ENCODE results near the gene ERFE.

The ERFE gene

GRCh38 chr2:238135601-238136150, 23.1 kb upstream of the ERFE start:
- H4K20me1 ChIP-seq (ENCODE audit: insufficient read depth, low read length), result no peaks in the 10 kb centered on the region
- no peaks in the 10 kb centered on the region for H3K4me1 ChIP-seq (ENCODE audit: low read length)
- DNase-seq, result no peak
- no peaks in the 10 kb centered on the region for H3K79me2 ChIP-seq (ENCODE audit: low read length)
- no peak overlapping the region for H3K9ac ChIP-seq (ENCODE audit: low read length)
- no peaks in the 10 kb centered on the region; the same call in 1 of the 2 replicates for H3K27me3 ChIP-seq (replicated peaks; ENCODE audit: insufficient read depth, low read length)
- H3K9me3 ChIP-seq (replicated peaks; ENCODE audit: insufficient read depth, low read length), result no peaks in the 10 kb centered on the region
- no peak for TF ChIP-seq EZH2 (optimal IDR thresholded peaks at IDR 0.05; ENCODE audit: low read depth, low read length)
- no peak for TF ChIP-seq EZH2phosphoT487 (IDR thresholded peaks at IDR 0.05; ENCODE audit: low read length)
- no peak for TF ChIP-seq CTCF (IDR thresholded peaks at IDR 0.05; ENCODE audit: low read length)
- H3K36me3 ChIP-seq (replicated peaks; ENCODE audit: insufficient read depth, low read length), result no peaks in the 10 kb centered on the region
- H3F3A ChIP-seq (ENCODE audit: insufficient read depth, low read length), result no peaks in the 10 kb centered on the region
- H3K4me2 ChIP-seq (ENCODE audit: low read depth, low read length), result no peak overlapping the region
- no peak overlapping the region for H3K27ac ChIP-seq (ENCODE audit: low read length)
- no peak overlapping the region for H3K4me3 ChIP-seq (ENCODE audit: low read length)
- H3K9me2 ChIP-seq (replicated peaks; ENCODE audit: insufficient read depth, low read length), result no peaks in the 10 kb centered on the region
- H2AFZ ChIP-seq (ENCODE audit: low read length), result no peak overlapping the region

GRCh38 chr2:238136820-238137537, 21.8 kb upstream of the ERFE start:
- Histone ChIP-seq H3K79me2 (ENCODE audit: low read length) (no peaks in the 10 kb centered on the region), H3K27me3 (replicated peaks; ENCODE audit: insufficient read depth, low read length) (no peaks in the 10 kb centered on the region; the same call in 1 of the 2 replicates), H3K9me3 (replicated peaks; ENCODE audit: insufficient read depth, low read length) (no peaks in the 10 kb centered on the region), H3K9ac (ENCODE audit: low read length) (no peak overlapping the region), H3K4me2 (ENCODE audit: low read depth, low read length) (no peak overlapping the region), H2AFZ (ENCODE audit: low read length) (no peak overlapping the region), H3K4me3 (ENCODE audit: low read length) (no peak overlapping the region), H3F3A (ENCODE audit: insufficient read depth, low read length) (no peaks in the 10 kb centered on the region), H3K4me1 (ENCODE audit: low read length) (no peaks in the 10 kb centered on the region), H4K20me1 (ENCODE audit: insufficient read depth, low read length) (no peaks in the 10 kb centered on the region), H3K36me3 (replicated peaks; ENCODE audit: insufficient read depth, low read length) (no peaks in the 10 kb centered on the region), H3K27ac (ENCODE audit: low read length) (no peak overlapping the region), H3K9me2 (replicated peaks; ENCODE audit: insufficient read depth, low read length) (no peaks in the 10 kb centered on the region)
- DNase-seq, result no peak
- TF ChIP-seq EZH2 (optimal IDR thresholded peaks at IDR 0.05; ENCODE audit: low read depth, low read length) (no peak), EZH2phosphoT487 (IDR thresholded peaks at IDR 0.05; ENCODE audit: low read length) (no peak), CTCF (IDR thresholded peaks at IDR 0.05; ENCODE audit: low read length) (no peak)

- Histone ChIP-seq H3K9ac (ENCODE audit: low read length) (no peak overlapping the region), H3K79me2 (ENCODE audit: low read length) (no peaks in the 10 kb centered on the region), H3K9me3 (replicated peaks; ENCODE audit: insufficient read depth, low read length) (no peaks in the 10 kb centered on the region), H3K4me1 (ENCODE audit: low read length) (no peaks in the 10 kb centered on the region), H4K20me1 (ENCODE audit: insufficient read depth, low read length) (no peaks in the 10 kb centered on the region), H3K4me2 (ENCODE audit: low read depth, low read length) (no peak overlapping the region), H3K27ac (ENCODE audit: low read length) (no peak overlapping the region), H3F3A (ENCODE audit: insufficient read depth, low read length) (no peaks in the 10 kb centered on the region), H2AFZ (ENCODE audit: low read length) (no peak overlapping the region), H3K36me3 (replicated peaks; ENCODE audit: insufficient read depth, low read length) (no peaks in the 10 kb centered on the region), H3K9me2 (replicated peaks; ENCODE audit: insufficient read depth, low read length) (no peaks in the 10 kb centered on the region), H3K4me3 (ENCODE audit: low read length) (no peak overlapping the region), H3K27me3 (replicated peaks; ENCODE audit: insufficient read depth, low read length) (no peaks in the 10 kb centered on the region; the same call in 1 of the 2 replicates)
- no peak for TF ChIP-seq CTCF (IDR thresholded peaks at IDR 0.05; ENCODE audit: low read length)
- TF ChIP-seq EZH2 (optimal IDR thresholded peaks at IDR 0.05; ENCODE audit: low read depth, low read length), result no peak
- TF ChIP-seq EZH2phosphoT487 (IDR thresholded peaks at IDR 0.05; ENCODE audit: low read length), result no peak
- no peak for DNase-seq
These were observed 20.9 kb upstream of the ERFE start for GRCh38 chr2:238137885-238138284.
